ENCODE results near the gene WDR45B.

The WDR45B gene

DNA sequence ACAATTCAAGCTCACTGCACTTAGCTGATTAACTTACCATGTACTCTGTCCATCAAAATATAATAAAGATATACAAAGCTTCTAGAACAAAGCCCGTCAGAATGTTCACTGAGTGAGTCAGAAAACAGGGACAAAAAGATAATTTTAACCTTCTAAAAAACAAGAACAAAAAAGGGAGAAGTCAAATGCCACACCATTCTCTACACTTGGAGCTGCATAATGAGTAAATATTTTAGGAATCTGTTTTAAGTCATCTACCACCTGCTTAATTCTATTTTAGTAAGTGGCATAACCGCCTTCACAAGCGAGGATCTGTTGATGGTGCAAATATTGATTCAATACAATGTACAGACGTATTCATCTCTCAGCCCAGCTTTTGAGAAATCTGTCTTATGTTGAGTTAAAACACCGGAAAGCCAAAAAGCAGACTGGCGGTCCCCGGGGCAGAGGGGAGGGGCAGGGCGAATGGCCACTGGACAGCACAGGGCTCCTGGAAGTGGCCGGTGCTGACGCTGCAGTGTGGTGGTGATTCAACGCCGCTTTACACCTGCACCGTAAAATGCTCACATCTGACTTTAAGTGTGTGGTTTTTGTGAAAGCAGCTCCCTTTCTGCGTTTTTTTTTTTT, 30.1 kb upstream of the WDR45B start:
- whole genome bisulfite sequencing (ENCODE audit: insufficient coverage) = 99% methylated on average over 8 of the region's 14 CpGs
- peaks cover 0 to 1% (median 0%) of the 10 kb centered on the region in 4 experiments for H3K36me3 ChIP-seq (ENCODE audit: control insufficient read depth in 4 of 4, insufficient read depth in 4 of 4, low read length in 3 of 4)
- CTCF ChIA-PET = interaction anchor here (1.4 to 2.3 kb wide), 4 partner anchors 9 to 17 kb away, joined by 4 to 16 read pairs (median 6); no protein-coding TSS in a partner anchor
- H3K27me3 ChIP-seq (replicated peaks in 2 of 5; ENCODE audit: control insufficient read depth in 4 of 5, insufficient read depth in 5 of 5, low read length in 4 of 5) = no peaks in the 10 kb centered on the region
- POLR2A ChIA-PET = no interaction called here
- H3K4me1 ChIP-seq (ENCODE audit: control extremely low read depth in 1 of 4, control insufficient read depth in 4 of 4, insufficient read depth in 4 of 4, low read length in 3 of 4) = no peaks in the 10 kb centered on the region
- no peak overlapping the region for H3K27ac ChIP-seq (ENCODE audit: insufficient read depth in 1 of 2, low read depth in 1 of 2, low read length in 2 of 2, poor library complexity in 1 of 2, severe bottlenecking in 2 of 2)
- DNase-seq = no peak
- peaks cover 0 to 9% (median 6%) of the 10 kb centered on the region in 5 experiments for H3K9me3 ChIP-seq (ENCODE audit: control extremely low read depth in 1 of 5, control insufficient read depth in 4 of 5, insufficient read depth in 2 of 5, low read depth in 1 of 5, low read length in 4 of 5)
- no peak overlapping the region for H3K4me3 ChIP-seq (ENCODE audit: control insufficient read depth in 1 of 7, extremely low read depth in 1 of 7, insufficient read depth in 4 of 7, low read depth in 2 of 7, low read length in 6 of 7)

DNA sequence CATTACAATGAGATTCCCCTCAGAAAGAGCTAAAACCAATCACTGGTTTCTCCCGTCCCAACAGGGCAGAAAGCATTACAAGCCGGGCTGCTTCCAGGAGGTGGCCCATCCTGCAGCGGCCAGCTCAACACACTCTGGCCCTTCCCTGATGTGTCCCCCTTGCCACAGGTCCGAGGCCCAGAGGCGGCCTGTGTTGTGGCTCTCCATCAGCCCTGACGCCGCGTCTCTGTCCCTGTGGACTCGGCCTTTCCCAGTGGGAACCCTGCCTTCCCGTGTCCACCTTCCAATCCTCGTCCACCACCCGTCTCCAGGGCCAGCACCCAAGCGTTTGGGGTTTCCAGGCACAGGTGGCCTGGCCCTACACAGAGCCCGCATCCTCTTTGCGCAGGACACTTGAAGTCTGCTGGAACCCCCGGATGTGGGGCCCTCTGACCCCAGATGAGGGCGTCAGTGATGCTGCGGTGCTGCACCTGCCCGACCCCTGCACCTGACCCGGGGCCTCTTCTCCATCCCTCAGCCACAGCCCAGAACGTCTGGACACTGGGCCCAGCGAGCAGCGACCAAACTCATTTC, 29.2 kb upstream of the WDR45B start:
- Histone ChIP-seq H3K27me3 (replicated peaks in 2 of 5; ENCODE audit: control insufficient read depth in 4 of 5, insufficient read depth in 5 of 5, low read length in 4 of 5) (no peaks in the 10 kb centered on the region), H3K4me3 (ENCODE audit: control insufficient read depth in 1 of 7, extremely low read depth in 1 of 7, insufficient read depth in 4 of 7, low read depth in 2 of 7, low read length in 6 of 7) (no peak overlapping the region), H3K9me3 (ENCODE audit: control extremely low read depth in 1 of 5, control insufficient read depth in 4 of 5, insufficient read depth in 2 of 5, low read depth in 1 of 5, low read length in 4 of 5) (peaks cover 0 to 9% (median 5%) of the 10 kb centered on the region in 5 experiments), H3K4me1 (ENCODE audit: control extremely low read depth in 1 of 4, control insufficient read depth in 4 of 4, insufficient read depth in 4 of 4, low read length in 3 of 4) (no peaks in the 10 kb centered on the region), H3K27ac (ENCODE audit: insufficient read depth in 1 of 2, low read depth in 1 of 2, low read length in 2 of 2, poor library complexity in 1 of 2, severe bottlenecking in 2 of 2) (no peak overlapping the region), H3K36me3 (ENCODE audit: control insufficient read depth in 4 of 4, insufficient read depth in 4 of 4, low read length in 3 of 4) (peaks cover 0 to 1% (median 0%) of the 10 kb centered on the region in 4 experiments)
- ChIA-PET CTCF (interaction anchor here (1.1 to 2.3 kb wide), 5 partner anchors 9 to 98 kb away, joined by 3 to 16 read pairs (median 4); no protein-coding TSS in a partner anchor), POLR2A (no interaction called here)
- DNase-seq = no peak
- WGBS (ENCODE audit: insufficient coverage) = 91% methylated on average over 18 of the region's 23 CpGs

DNA sequence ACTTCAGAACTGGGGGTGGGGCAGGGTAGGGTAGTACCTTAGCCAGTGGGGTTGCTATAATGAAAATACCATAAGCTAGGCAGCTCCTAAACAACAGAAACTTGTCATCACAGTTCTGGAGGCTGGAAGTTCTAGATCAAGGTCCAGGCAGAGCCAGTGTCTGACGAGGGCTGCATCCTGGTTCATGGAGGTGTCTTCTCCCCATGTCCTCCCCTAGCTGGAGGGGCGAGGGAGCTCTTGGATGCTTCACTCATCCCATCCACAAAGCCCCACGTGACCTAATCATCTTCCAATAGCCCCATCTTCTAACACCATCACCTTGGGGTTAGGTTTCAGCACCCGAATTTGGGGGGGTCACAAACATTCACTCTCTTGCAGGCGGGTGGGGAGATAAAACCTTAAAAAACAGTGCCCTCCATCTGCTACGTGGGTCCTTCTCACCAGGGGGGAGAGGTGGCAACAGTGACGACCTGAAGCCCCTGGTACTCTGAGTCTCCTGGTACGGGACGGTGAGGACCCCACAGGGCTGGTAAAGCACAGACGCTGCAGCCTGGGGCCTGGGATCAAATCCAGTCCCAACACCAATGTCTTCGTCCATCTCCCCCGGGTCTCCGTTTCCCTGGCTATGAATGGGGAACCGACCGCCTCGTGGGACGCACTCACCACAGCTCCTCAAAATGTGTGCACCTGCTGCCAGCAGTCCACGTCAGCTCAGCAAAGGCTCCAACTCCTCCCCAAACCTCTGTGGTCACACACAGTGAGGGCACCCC, 27.4 kb upstream of the WDR45B start:
- ChIA-PET CTCF (no interaction called here), POLR2A (no interaction called here)
- Histone ChIP-seq H3K27me3 (replicated peaks in 2 of 5; ENCODE audit: control insufficient read depth in 4 of 5, insufficient read depth in 5 of 5, low read length in 4 of 5) (no peaks in the 10 kb centered on the region), H3K4me1 (ENCODE audit: control extremely low read depth in 1 of 4, control insufficient read depth in 4 of 4, insufficient read depth in 4 of 4, low read length in 3 of 4) (no peaks in the 10 kb centered on the region), H3K27ac (ENCODE audit: insufficient read depth in 1 of 2, low read depth in 1 of 2, low read length in 2 of 2, poor library complexity in 1 of 2, severe bottlenecking in 2 of 2) (no peak overlapping the region), H3K36me3 (ENCODE audit: control insufficient read depth in 4 of 4, insufficient read depth in 4 of 4, low read length in 3 of 4) (peaks cover 0 to 1% (median 0%) of the 10 kb centered on the region in 4 experiments), H3K9me3 (ENCODE audit: control extremely low read depth in 1 of 5, control insufficient read depth in 4 of 5, insufficient read depth in 2 of 5, low read depth in 1 of 5, low read length in 4 of 5) (no peaks in the 10 kb centered on the region), H3K4me3 (ENCODE audit: control insufficient read depth in 1 of 7, extremely low read depth in 1 of 7, insufficient read depth in 4 of 7, low read depth in 2 of 7, low read length in 6 of 7) (no peak overlapping the region)
- no peak for DNase-seq
- WGBS (ENCODE audit: insufficient coverage) = 88% methylated on average over 14 of the region's 18 CpGs

DNA sequence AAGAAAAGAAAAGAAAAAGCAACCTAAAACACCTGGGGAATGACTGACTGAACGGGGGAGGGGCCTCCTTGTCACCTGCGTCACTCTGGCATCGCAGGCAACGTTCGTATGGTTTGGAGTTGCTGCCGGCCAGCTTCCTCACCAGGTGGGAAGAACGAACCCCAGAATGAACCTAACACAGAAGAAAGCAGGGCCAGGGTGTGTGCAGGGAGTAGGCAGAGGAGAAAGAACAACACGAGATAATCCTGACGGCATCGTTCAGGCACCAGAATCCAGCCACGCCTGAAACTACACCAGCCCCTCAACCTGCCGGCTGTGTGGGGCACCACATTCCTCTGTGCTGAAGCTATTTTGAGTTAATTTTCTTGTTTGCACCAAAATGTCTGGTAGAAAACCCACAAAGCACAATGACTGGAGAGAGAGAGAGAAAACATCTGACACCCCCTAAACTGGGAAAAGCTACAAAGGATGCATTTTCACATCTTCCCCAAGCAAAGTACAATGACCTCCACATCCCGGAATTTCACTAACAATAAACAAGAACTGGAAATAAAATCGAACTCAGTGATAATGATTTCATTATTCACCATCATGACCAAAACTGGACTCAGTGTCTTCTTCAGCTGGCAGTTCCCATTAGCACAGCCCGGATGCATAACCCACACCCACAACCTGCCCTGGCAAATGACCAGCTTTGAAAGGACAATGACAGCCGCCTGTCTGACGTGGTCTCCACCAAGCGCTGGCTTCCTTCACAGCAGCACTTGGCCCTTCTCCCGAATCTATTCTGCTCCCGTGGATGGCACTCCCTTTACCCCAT, 26.6 kb upstream of the WDR45B start:
- DNase-seq = no peak
- 90% methylated on average over 13 of the region's 20 CpGs for WGBS (ENCODE audit: insufficient coverage)
- CTCF ChIA-PET = no interaction called here
- POLR2A ChIA-PET = no interaction called here
- no peaks in the 10 kb centered on the region for H3K9me3 ChIP-seq (ENCODE audit: control extremely low read depth in 1 of 5, control insufficient read depth in 4 of 5, insufficient read depth in 2 of 5, low read depth in 1 of 5, low read length in 4 of 5)
- no peaks in the 10 kb centered on the region for H3K4me1 ChIP-seq (ENCODE audit: control extremely low read depth in 1 of 4, control insufficient read depth in 4 of 4, insufficient read depth in 4 of 4, low read length in 3 of 4)
- H3K4me3 ChIP-seq (ENCODE audit: control insufficient read depth in 1 of 7, extremely low read depth in 1 of 7, insufficient read depth in 4 of 7, low read depth in 2 of 7, low read length in 6 of 7) = no peak overlapping the region
- no peaks in the 10 kb centered on the region for H3K27me3 ChIP-seq (replicated peaks in 2 of 5; ENCODE audit: control insufficient read depth in 4 of 5, insufficient read depth in 5 of 5, low read length in 4 of 5)
- peaks cover 0 to 1% (median 0%) of the 10 kb centered on the region in 4 experiments for H3K36me3 ChIP-seq (ENCODE audit: control insufficient read depth in 4 of 4, insufficient read depth in 4 of 4, low read length in 3 of 4)
- H3K27ac ChIP-seq (ENCODE audit: insufficient read depth in 1 of 2, low read depth in 1 of 2, low read length in 2 of 2, poor library complexity in 1 of 2, severe bottlenecking in 2 of 2) = no peak overlapping the region

DNA sequence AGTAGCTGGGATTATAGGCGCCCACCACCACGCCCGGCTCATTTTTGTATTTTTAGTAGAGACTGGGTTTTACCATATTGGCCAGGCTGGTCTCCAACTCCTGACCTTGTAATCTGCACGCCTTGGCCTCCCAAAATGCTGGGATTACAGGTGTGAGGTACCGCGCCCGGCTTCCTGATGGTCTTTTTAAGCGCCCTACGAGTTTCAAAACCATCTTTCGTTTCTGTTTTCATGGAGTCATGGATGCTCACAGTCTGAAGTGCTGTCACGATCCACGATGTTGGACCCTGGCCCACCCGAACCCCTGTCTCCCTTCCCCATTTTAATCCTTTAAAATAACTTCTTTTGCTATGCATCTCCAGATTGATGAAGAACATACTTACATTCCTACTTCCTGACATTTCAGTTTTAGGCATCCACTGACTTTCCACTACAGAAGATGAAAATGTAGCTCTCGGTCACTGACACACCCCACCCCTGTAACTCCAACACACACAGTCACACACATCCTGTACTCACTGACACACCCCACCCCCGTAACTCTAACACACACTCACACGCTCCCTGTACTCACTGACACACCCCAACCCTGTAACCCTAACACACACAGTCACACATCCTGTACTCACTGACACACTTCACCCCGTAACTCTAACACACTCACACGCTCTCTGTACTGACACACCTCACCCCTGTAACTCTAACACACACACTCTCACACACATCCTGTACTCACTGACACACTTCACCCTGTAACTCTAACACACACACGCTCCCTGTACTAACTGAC, 22.6 kb upstream of the WDR45B start:
- Histone ChIP-seq H3K9me3 (ENCODE audit: control extremely low read depth in 1 of 5, control insufficient read depth in 4 of 5, insufficient read depth in 2 of 5, low read depth in 1 of 5, low read length in 4 of 5) (no peaks in the 10 kb centered on the region), H3K27ac (ENCODE audit: insufficient read depth in 1 of 2, low read depth in 1 of 2, low read length in 2 of 2, poor library complexity in 1 of 2, severe bottlenecking in 2 of 2) (no peak overlapping the region), H3K4me1 (ENCODE audit: control extremely low read depth in 1 of 4, control insufficient read depth in 4 of 4, insufficient read depth in 4 of 4, low read length in 3 of 4) (peaks cover 0 to 19% (median 6%) of the 10 kb centered on the region in 4 experiments), H3K27me3 (replicated peaks in 2 of 5; ENCODE audit: control insufficient read depth in 4 of 5, insufficient read depth in 5 of 5, low read length in 4 of 5) (no peaks in the 10 kb centered on the region), H3K36me3 (ENCODE audit: control insufficient read depth in 4 of 4, insufficient read depth in 4 of 4, low read length in 3 of 4) (no peaks in the 10 kb centered on the region), H3K4me3 (ENCODE audit: control insufficient read depth in 1 of 7, extremely low read depth in 1 of 7, insufficient read depth in 4 of 7, low read depth in 2 of 7, low read length in 6 of 7) (no peak overlapping the region)
- ChIA-PET POLR2A (no interaction called here), CTCF (interaction anchor here (1.0 to 2.6 kb wide), 5 partner anchors 11 to 103 kb away, joined by 3 to 9 read pairs (median 4); no protein-coding TSS in a partner anchor)
- DNase-seq = no peak
- 97% methylated on average over 16 of the region's 19 CpGs for WGBS (ENCODE audit: insufficient coverage)

DNA sequence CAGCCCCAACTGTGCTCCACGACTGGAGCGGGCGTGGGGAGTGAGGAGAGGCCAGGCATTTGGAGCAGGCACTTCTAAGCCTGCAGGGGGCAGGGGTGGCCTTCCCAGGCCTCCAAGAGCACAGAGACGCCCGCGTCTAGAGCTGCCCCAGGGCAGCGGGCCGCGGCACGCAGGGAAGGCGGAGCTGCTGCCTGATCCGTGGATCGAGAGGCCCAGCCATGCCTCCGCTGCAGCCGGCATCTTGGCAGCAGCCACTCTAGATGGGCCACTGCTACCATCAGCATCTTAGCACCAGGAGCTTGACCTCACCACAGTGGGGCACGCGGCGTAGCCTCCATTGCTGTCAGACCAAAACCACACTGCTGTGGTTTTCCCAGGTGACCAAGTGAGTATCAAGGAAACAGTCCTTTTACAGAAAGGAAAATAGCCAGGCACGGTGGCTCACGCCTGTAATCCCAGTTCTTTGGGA, 20.4 kb upstream of the WDR45B start:
- peak; percentile 84 to 88 (median 87) for DNase-seq
- H3K36me3 ChIP-seq (ENCODE audit: control insufficient read depth in 4 of 4, insufficient read depth in 4 of 4, low read length in 3 of 4) = no peaks in the 10 kb centered on the region
- H3K4me3 ChIP-seq (ENCODE audit: control insufficient read depth in 1 of 7, extremely low read depth in 1 of 7, insufficient read depth in 4 of 7, low read depth in 2 of 7, low read length in 6 of 7) = peak overlapping the region in 6 of 7 experiments; percentile 23 to 67 (median 48)
- H3K9me3 ChIP-seq (ENCODE audit: control extremely low read depth in 1 of 5, control insufficient read depth in 4 of 5, insufficient read depth in 2 of 5, low read depth in 1 of 5, low read length in 4 of 5) = no peaks in the 10 kb centered on the region
- CTCF ChIA-PET = interaction anchor here (0.7 to 2.9 kb wide), 23 partner anchors 9 to 533 kb away, joined by 3 to 29 read pairs (median 4); partner anchors contain the start of gene FN3KRP
- WGBS (ENCODE audit: insufficient coverage) = 14% methylated on average over 19 of the region's 20 CpGs
- no peak overlapping the region for H3K27ac ChIP-seq (ENCODE audit: insufficient read depth in 1 of 2, low read depth in 1 of 2, low read length in 2 of 2, poor library complexity in 1 of 2, severe bottlenecking in 2 of 2)
- peaks cover 0 to 19% (median 6%) of the 10 kb centered on the region in 4 experiments for H3K4me1 ChIP-seq (ENCODE audit: control extremely low read depth in 1 of 4, control insufficient read depth in 4 of 4, insufficient read depth in 4 of 4, low read length in 3 of 4)
- no peaks in the 10 kb centered on the region for H3K27me3 ChIP-seq (replicated peaks in 2 of 5; ENCODE audit: control insufficient read depth in 4 of 5, insufficient read depth in 5 of 5, low read length in 4 of 5)
- POLR2A ChIA-PET = no interaction called here

Measured in common myeloid progenitor, CD34-positive (primary cell).